ENCODE data around the gene TRAP1. TPM values are rescaled to one million over a fixed set of nuclear protein-coding genes. Genes with fewer than 3 reads are reported as not detected.

TRAP1 gene
- total and polyA plus RNA-seq, 4 donors = 78.3 to 148 (median 112) TPM

GRCh38 chr16:3713587-3714242 lies 3.6 kb downstream of the TRAP1 start:
- peaks cover 5 to 35% (median 17%) of the 10 kb centered on the region in 4 donors for H3K4me1 ChIP-seq (ENCODE audit: control insufficient read depth in 4 of 4, insufficient read depth in 4 of 4, low read length in 3 of 4)
- WGBS = 95% methylated on average over 15 of the region's 15 CpGs

More at GRCh38 chr16:3713587-3714242, 3.6 kb downstream of the TRAP1 start:
- TF ChIP-seq EGR1 (IDR thresholded peaks at IDR 0.05; ENCODE audit: low read depth in 2 of 2) (no peak), GABPA (IDR thresholded peaks at IDR 0.05 in 1 of 2, conservative IDR thresholded peaks at IDR 0.05 in 1 of 2) (no peak), ZBTB33 (IDR thresholded peaks at IDR 0.05) (no peak), NR2F2 (IDR thresholded peaks at IDR 0.05) (no peak), JUND (IDR thresholded peaks at IDR 0.05) (no peak), MAX (IDR thresholded peaks at IDR 0.05) (no peak), RXRA (IDR thresholded peaks at IDR 0.05) (no peak), FOXA1 (IDR thresholded peaks at IDR 0.05) (no peak), TAF1 (conservative IDR thresholded peaks at IDR 0.05) (no peak), SP1 (IDR thresholded peaks at IDR 0.05) (no peak), REST (IDR thresholded peaks at IDR 0.05) (no peak), CTCF (IDR thresholded peaks at IDR 0.05; ENCODE audit: low read depth, low read length, missing input control) (no peak), YY1 (IDR thresholded peaks at IDR 0.05) (no peak), RAD21 (IDR thresholded peaks at IDR 0.05) (no peak), HNF4A (conservative IDR thresholded peaks at IDR 0.05) (no peak), HNF4G (IDR thresholded peaks at IDR 0.05) (no peak), ATF3 (IDR thresholded peaks at IDR 0.05) (no peak)
- DNase-seq (ENCODE audit: low spot score) = no peak
- H3K9ac ChIP-seq (ENCODE audit: low read depth in 1 of 2, low read length in 2 of 2) = no peak overlapping the region
- peaks cover 0 to 3% (median 1%) of the 10 kb centered on the region in 4 donors for H3K36me3 ChIP-seq (ENCODE audit: control insufficient read depth in 4 of 4, insufficient read depth in 3 of 4, low read depth in 1 of 4, low read length in 3 of 4)
- no peaks in the 10 kb centered on the region for H3K9me3 ChIP-seq (ENCODE audit: control insufficient read depth in 4 of 4, low read length in 3 of 4)
- H3K4me3 ChIP-seq (ENCODE audit: low read depth in 1 of 3, low read length in 3 of 3) = no peak overlapping the region
- H3K27ac ChIP-seq (ENCODE audit: low read depth in 1 of 2, low read length in 2 of 2) = no peak overlapping the region
- no peaks in the 10 kb centered on the region for H3K27me3 ChIP-seq (ENCODE audit: control insufficient read depth in 4 of 4, insufficient read depth in 4 of 4, low read length in 3 of 4)

All from liver (tissue), 9 donors.